HepG2 (cell line): Measurements from ENCODE around the gene GRIK2. TPM values are rescaled to one million over a fixed set of nuclear protein-coding genes. Genes with fewer than 3 reads are reported as not detected.

Source experiments
- ATAC-seq: fragments of 200-7000 bp; cut with Tn5 transposase; 3 replicates; pipeline ENCODE4 v1.9.1; 2020; ENCODE audit warnings: mild to moderate bottlenecking, moderate library complexity
- BruUV-seq: library from RNA; stranded (reverse); fragments of 400-500 nt; replicated peaks from 2 replicates; lab custom pipeline; 2021; lab: Mats Ljungman, UMichigan
- CTCF ChIA-PET: fragments of 300-600 bp; formaldehyde crosslinking; extraction: SDS; loops from one replicate; lab custom pipeline; 2021; ENCODE audit warnings: low total read pairs, inconsistent platforms, low intra/inter-chr PET ratio; lab: Yijun Ruan, JAX
- POLR2A ChIA-PET: fragments of 350-600 bp; sonication (Branson Sonifier 250); formaldehyde crosslinking; loops from one replicate; lab custom pipeline; 2020; ENCODE audit warnings: antibody characterized with exemption, inconsistent platforms; lab: Yijun Ruan, JAX
- DNase-seq: peaks from one replicate; pipeline ENCODE4 v3.0.0-alpha.2; 2015; ENCODE audit warnings: low spot score
- FAIRE-seq: peaks from 3 replicates; lab custom pipeline; 2011; peaks lifted over from hg19 to GRCh38; lab: Jason Lieb, UNC
- H2AFZ ChIP-seq: one replicate; pipeline ENCODE4 v1.6.1; 2011; ENCODE audit warnings: low read length, inconsistent platforms
- H3K27ac ChIP-seq: fragments of 300-600 bp; 3 replicates; pipeline ENCODE4 v1.8.0; 2011; ENCODE audit warnings: mixed run types, mild to moderate bottlenecking, mixed read lengths, low read length, inconsistent platforms; ENCODE audit not compliant: insufficient read depth; ENCODE audit errors: extremely low read length
- H3K27me3 ChIP-seq, 2 experiments: fragments of 200-600 bp in 1 of 2; 2 replicates in 1 of 2; 3 replicates in 1 of 2; pipeline versions ENCODE4 v1.6.0 to v1.8.0; 2011; ENCODE audit warnings: low read length in 2 of 2, mild to moderate bottlenecking in 2 of 2, moderate library complexity in 2 of 2, inconsistent platforms in 1 of 2; ENCODE audit not compliant: insufficient read depth in 2 of 2, control insufficient read depth in 1 of 2
- H3K36me3 ChIP-seq, 2 experiments: fragments of 200-600 bp in 1 of 2; replicated peaks in 1 of 2; 2 replicates in 1 of 2; 3 replicates in 1 of 2; pipeline versions ENCODE4 v1.5.1 to v1.8.0; 2011; ENCODE audit warnings: low read length in 2 of 2, inconsistent platforms in 1 of 2; ENCODE audit not compliant: insufficient read depth in 2 of 2, control insufficient read depth in 1 of 2
- H3K4me1 ChIP-seq: 2 replicates; pipeline ENCODE4 v1.5.1; 2012; ENCODE audit warnings: low read length, inconsistent platforms; ENCODE audit not compliant: insufficient read depth
- H3K4me2 ChIP-seq: 2 replicates; pipeline ENCODE4 v1.6.0; 2011; ENCODE audit warnings: low read depth, low read length, inconsistent platforms
- H3K4me3 ChIP-seq, 3 experiments: fragments of 200-600 bp in 1 of 3; sonication (generic), shearing (Covaris generic) in 1 of 3; replicated peaks in 1 of 3; 2 replicates each; pipeline ENCODE4 v1.5.1; 2011 to 2016; ENCODE audit warnings: low read length in 3 of 3, inconsistent platforms in 2 of 3, low read depth in 2 of 3, mild to moderate bottlenecking in 2 of 3, control low read depth in 1 of 3, mixed read lengths in 1 of 3; ENCODE audit not compliant: insufficient read depth in 1 of 3
- H3K79me2 ChIP-seq: one replicate; pipeline ENCODE4 v1.6.1; 2011; ENCODE audit warnings: low read length, inconsistent platforms; ENCODE audit not compliant: insufficient read depth
- H3K9ac ChIP-seq: 2 replicates; pipeline ENCODE4 v1.6.0; 2011; ENCODE audit warnings: mild to moderate bottlenecking, low read depth, low read length, inconsistent platforms; ENCODE audit not compliant: insufficient read depth
- H3K9me3 ChIP-seq: 2 replicates; pipeline ENCODE4 v1.5.1; 2012; ENCODE audit warnings: mild to moderate bottlenecking, low read length
- H4K20me1 ChIP-seq: 2 replicates; pipeline ENCODE4 v1.6.0; 2011; ENCODE audit warnings: inconsistent platforms, mild to moderate bottlenecking, low read length, moderate library complexity; ENCODE audit not compliant: insufficient read depth
- AGO1 ChIP-seq: fragments of 200-400 bp; formaldehyde crosslinking; IDR thresholded peaks from 2 replicates; pipeline ENCODE4 v1.6.1; 2017; ENCODE audit warnings: mild to moderate bottlenecking, low read depth, low read length, moderate library complexity; ENCODE audit not compliant: poor library complexity, severe bottlenecking
- ARHGAP35 ChIP-seq: sonication (generic); formaldehyde crosslinking; IDR thresholded peaks from 2 replicates; pipeline ENCODE4 v1.9.0; 2022; ENCODE audit warnings: mild to moderate bottlenecking, inconsistent platforms, moderate library complexity, missing genetic modification reagents, borderline replicate concordance
- GABPA ChIP-seq, 2 experiments: IDR thresholded peaks; 2 replicates each; pipeline ENCODE4 v1.6.1; 2011 to 2016; ENCODE audit warnings: low read depth in 2 of 2, low read length in 1 of 2, missing biosample characterization in 1 of 2, missing genetic modification characterization in 1 of 2
- KDM6A ChIP-seq: IDR thresholded peaks from 2 replicates; pipeline ENCODE4 v1.6.1; 2016; ENCODE audit warnings: low read depth
- KLF15 ChIP-seq: sonication (generic); formaldehyde crosslinking; IDR thresholded peaks from 2 replicates; pipeline ENCODE4 v1.8.1; 2023; ENCODE audit warnings: borderline replicate concordance, mild to moderate bottlenecking, inconsistent platforms, missing genetic modification reagents, mixed read lengths
- PITX1 ChIP-seq: sonication (generic); formaldehyde crosslinking; IDR thresholded peaks from 2 replicates; pipeline ENCODE4 v1.5.1; 2020; ENCODE audit warnings: mild to moderate bottlenecking, missing genetic modification reagents
- TBP ChIP-seq: sonication (generic); formaldehyde crosslinking; IDR thresholded peaks from 2 replicates; pipeline ENCODE4 v1.5.0; 2020; ENCODE audit warnings: missing genetic modification reagents
- ZNF253 ChIP-seq: sonication (generic); formaldehyde crosslinking; IDR thresholded peaks from 2 replicates; pipeline ENCODE4 v1.8.0; 2022; ENCODE audit warnings: mild to moderate bottlenecking, missing genetic modification reagents, borderline replicate concordance
- ZSCAN9 ChIP-seq: IDR thresholded peaks from 2 replicates; pipeline ENCODE4 v1.6.1; 2016; ENCODE audit warnings: borderline replicate concordance
- WGBS: methylation state at CpG from one replicate; pipeline ENCODE4 v1.1.6; 2017; ENCODE audit warnings: low lambda C conversion rate; 5-methylcytosine and 5-hydroxymethylcytosine counted together
- in situ Hi-C: cut with HindIII; loops from 2 replicates; pipeline ENCODE4 v1.10.0; 2017; ENCODE audit warnings: low pct_unique_long_range_greater_than_20kb; ENCODE audit not compliant: extremely low pct_ligation_motif_present
- intact Hi-C: fragments of 100-400 bp; cut with micrococcal nuclease; formaldehyde crosslinking; loops from one replicate; pipeline ENCODE4 v1.10.0; 2022; ENCODE audit not compliant: unreplicated experiment
- polyA plus RNA-seq, 8 experiments: library from polyadenylated mRNA; depleted of rRNA in 3 of 8; stranded (reverse) in 7 of 8; unstranded in 1 of 8; fragments of >200 nt; fragmentation: Illumina TruSeq in 4 of 8; extraction: Trizol in 4 of 8; gene quantifications; 2 replicates each; pipeline versions ENCODE4 v1.2.1 to v1.2.3, GENCODE V29; 2011 to 2016; ENCODE audit warnings: low read depth in 4 of 8, missing spikeins in 1 of 8, mixed read lengths in 1 of 8; ENCODE audit not compliant: insufficient read depth in 1 of 8
- total RNA-seq, 5 experiments: library from RNA; depleted of rRNA; stranded (reverse); fragments of >200 nt; fragmentation: Illumina TruSeq; extraction: Trizol; gene quantifications; 2 replicates each; pipeline ENCODE4 v1.2.3, GENCODE V29; 2016; ENCODE audit warnings: low read depth in 1 of 5
- TF ChIP-seq, protein P1 (sequence below): sonication (generic); formaldehyde crosslinking; IDR thresholded peaks from 2 replicates; pipeline ENCODE4 v1.4.0; 2020; ENCODE audit warnings: missing genetic modification reagents
- TF ChIP-seq, protein P2 (sequence below): sonication (generic); formaldehyde crosslinking; IDR thresholded peaks from 2 replicates; pipeline ENCODE4 v1.4.0; 2020; ENCODE audit warnings: mild to moderate bottlenecking, missing genetic modification reagents

The GRIK2 gene
- total and polyA plus RNA-seq, 2 of the 13 experiments (the other 11 are each of a cell fraction or from before 2014, with no cell fraction given), result not detected

DNA sequence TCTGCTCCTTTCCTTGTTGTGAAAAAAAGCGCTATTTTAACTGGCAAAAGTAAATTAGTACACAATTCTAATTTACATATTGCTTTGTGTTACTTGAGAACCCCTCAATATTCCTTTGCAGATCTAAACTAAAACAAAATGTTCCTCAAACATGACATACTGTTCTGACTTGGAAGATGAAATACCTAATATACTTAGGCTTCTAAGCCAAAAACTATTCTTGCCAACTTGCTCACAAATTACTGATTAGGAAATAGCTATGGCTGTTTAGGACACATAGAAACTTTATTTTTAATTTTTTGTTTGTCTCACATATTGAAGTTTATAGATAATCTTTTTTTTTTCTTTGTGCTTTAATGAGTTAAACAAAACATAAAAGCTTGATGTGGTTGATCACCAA, 542.2 kb downstream of the GRIK2 start:
- intact Hi-C loops (no loop called here), in situ Hi-C loops (no loop called here)
- no TSS peak for BruUV-seq
- no peaks in the 10 kb centered on the region for H3K4me1 ChIP-seq
- H3K9me3 ChIP-seq, result no peaks in the 10 kb centered on the region
- no peaks in the 10 kb centered on the region for H4K20me1 ChIP-seq
- CTCF ChIA-PET, result no interaction called here
- no peak overlapping the region for H2AFZ ChIP-seq
- ATAC-seq (no peak), FAIRE-seq (no peak), DNase-seq (no peak)
- no peak overlapping the region for H3K4me3 ChIP-seq
- no peak overlapping the region for H3K4me2 ChIP-seq
- H3K27me3 ChIP-seq, result no peaks in the 10 kb centered on the region
- H3K36me3 ChIP-seq, result no peaks in the 10 kb centered on the region
- POLR2A ChIA-PET, result no interaction called here
- 0% methylated on average over 1 of the region's 1 CpG for WGBS
- H3K9ac ChIP-seq, result no peak overlapping the region
- no peak for TF ChIP-seq PITX1 (CRISPR knock-in tag)
- TF ChIP-seq, protein P1, sequence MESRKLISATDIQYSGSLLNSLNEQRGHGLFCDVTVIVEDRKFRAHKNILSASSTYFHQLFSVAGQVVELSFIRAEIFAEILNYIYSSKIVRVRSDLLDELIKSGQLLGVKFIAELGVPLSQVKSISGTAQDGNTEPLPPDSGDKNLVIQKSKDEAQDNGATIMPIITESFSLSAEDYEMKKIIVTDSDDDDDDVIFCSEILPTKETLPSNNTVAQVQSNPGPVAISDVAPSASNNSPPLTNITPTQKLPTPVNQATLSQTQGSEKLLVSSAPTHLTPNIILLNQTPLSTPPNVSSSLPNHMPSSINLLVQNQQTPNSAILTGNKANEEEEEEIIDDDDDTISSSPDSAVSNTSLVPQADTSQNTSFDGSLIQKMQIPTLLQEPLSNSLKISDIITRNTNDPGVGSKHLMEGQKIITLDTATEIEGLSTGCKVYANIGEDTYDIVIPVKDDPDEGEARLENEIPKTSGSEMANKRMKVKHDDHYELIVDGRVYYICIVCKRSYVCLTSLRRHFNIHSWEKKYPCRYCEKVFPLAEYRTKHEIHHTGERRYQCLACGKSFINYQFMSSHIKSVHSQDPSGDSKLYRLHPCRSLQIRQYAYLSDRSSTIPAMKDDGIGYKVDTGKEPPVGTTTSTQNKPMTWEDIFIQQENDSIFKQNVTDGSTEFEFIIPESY (CRISPR knock-in tag), result no peak
- TF ChIP-seq KLF15, result no peak
- no peak for TF ChIP-seq ZSCAN9 (CRISPR knock-in tag)
- no peak for TF ChIP-seq AGO1
- no peak for TF ChIP-seq ZNF253
- no peak for TF ChIP-seq ARHGAP35 (CRISPR knock-in tag)
- no peak for TF ChIP-seq TBP (CRISPR knock-in tag)
- TF ChIP-seq, protein P2, sequence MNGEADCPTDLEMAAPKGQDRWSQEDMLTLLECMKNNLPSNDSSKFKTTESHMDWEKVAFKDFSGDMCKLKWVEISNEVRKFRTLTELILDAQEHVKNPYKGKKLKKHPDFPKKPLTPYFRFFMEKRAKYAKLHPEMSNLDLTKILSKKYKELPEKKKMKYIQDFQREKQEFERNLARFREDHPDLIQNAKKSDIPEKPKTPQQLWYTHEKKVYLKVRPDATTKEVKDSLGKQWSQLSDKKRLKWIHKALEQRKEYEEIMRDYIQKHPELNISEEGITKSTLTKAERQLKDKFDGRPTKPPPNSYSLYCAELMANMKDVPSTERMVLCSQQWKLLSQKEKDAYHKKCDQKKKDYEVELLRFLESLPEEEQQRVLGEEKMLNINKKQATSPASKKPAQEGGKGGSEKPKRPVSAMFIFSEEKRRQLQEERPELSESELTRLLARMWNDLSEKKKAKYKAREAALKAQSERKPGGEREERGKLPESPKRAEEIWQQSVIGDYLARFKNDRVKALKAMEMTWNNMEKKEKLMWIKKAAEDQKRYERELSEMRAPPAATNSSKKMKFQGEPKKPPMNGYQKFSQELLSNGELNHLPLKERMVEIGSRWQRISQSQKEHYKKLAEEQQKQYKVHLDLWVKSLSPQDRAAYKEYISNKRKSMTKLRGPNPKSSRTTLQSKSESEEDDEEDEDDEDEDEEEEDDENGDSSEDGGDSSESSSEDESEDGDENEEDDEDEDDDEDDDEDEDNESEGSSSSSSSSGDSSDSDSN (CRISPR knock-in tag), result no peak
- TF ChIP-seq GABPA (IDR thresholded peaks at IDR 0.05; ENCODE audit: low read depth, low read length), result no peak
- TF ChIP-seq GABPA (CRISPR knock-in tag; IDR thresholded peaks at IDR 0.05; ENCODE audit: low read depth), result no peak
- TF ChIP-seq KDM6A, result no peak
- no peak overlapping the region for H3K27ac ChIP-seq
- no peaks in the 10 kb centered on the region for H3K79me2 ChIP-seq
